OCI-LY3 (cell line): ENCODE data around the gene GALNTL6.

Experiments used
- H2AFZ ChIP-seq: fragments of 200-600, 300-600 bp; shearing (Covaris generic); 2 replicates; pipeline ENCODE4 v1.6.0; 2014; ENCODE audit warnings: antibody characterized with exemption, low read depth, low read length
- H3K27ac ChIP-seq: fragments of 200-600, 300-600 bp; sonication (generic); 2 replicates; pipeline ENCODE4 v1.5.1; 2014; ENCODE audit warnings: mild to moderate bottlenecking, low read length, moderate library complexity, mixed read lengths
- H3K27me3 ChIP-seq: fragments of 200-600, 300-600 bp; sonication (generic); 2 replicates; pipeline ENCODE4 v1.6.1; 2014; ENCODE audit warnings: low read depth, low read length, mixed read lengths
- H3K36me3 ChIP-seq: fragments of 200-600, 300-600 bp; sonication (generic); replicated peaks from 2 replicates; pipeline ENCODE3; 2014; ENCODE audit warnings: low read depth, low read length, mixed read lengths
- H3K4me1 ChIP-seq: fragments of 300-600, 200-600 bp; sonication (generic); 2 replicates; pipeline ENCODE4 v1.6.1; 2014; ENCODE audit warnings: low read length, mixed read lengths
- H3K4me2 ChIP-seq: fragments of 200-600, 300-600 bp; sonication (generic); 2 replicates; pipeline ENCODE4 v1.6.1; 2014; ENCODE audit warnings: low read length, mixed read lengths
- H3K4me3 ChIP-seq: fragments of 300-600, 200-600 bp; sonication (generic); 2 replicates; pipeline ENCODE4 v1.5.1; 2014; ENCODE audit warnings: antibody characterized with exemption, mild to moderate bottlenecking, low read length, moderate library complexity
- H3K79me2 ChIP-seq: fragments of 300-600, 200-600 bp; shearing (Covaris generic); 2 replicates; pipeline ENCODE4 v1.6.1; 2014; ENCODE audit warnings: mild to moderate bottlenecking, low read length, mixed read lengths
- H3K9ac ChIP-seq: fragments of 300-600, 200-600 bp; shearing (Covaris generic); 2 replicates; pipeline ENCODE4 v1.6.0; 2014; ENCODE audit warnings: mild to moderate bottlenecking, low read length, moderate library complexity
- H3K9me3 ChIP-seq: fragments of 200-600, 300-600 bp; shearing (Covaris generic); 2 replicates; pipeline ENCODE4 v1.6.1; 2014; ENCODE audit warnings: low read length, mixed read lengths; ENCODE audit not compliant: insufficient read depth
- H4K20me1 ChIP-seq: fragments of 200-600, 300-600 bp; sonication (generic); 2 replicates; pipeline ENCODE4 v1.6.1; 2016; ENCODE audit warnings: low read length, mixed read lengths; ENCODE audit not compliant: insufficient read depth
- CTCF ChIP-seq: fragments of 200-600, 300-600 bp; sonication (generic); IDR thresholded peaks from 2 replicates; pipeline ENCODE4 v1.5.1; 2014; ENCODE audit warnings: antibody characterized with exemption, low read length, low read depth
- EZH2phosphoT487 ChIP-seq: fragments of 200-600 bp; shearing (Covaris generic); IDR thresholded peaks from 2 replicates; pipeline ENCODE4 v1.6.1; 2018; ENCODE audit warnings: antibody characterized with exemption, mixed run types, low read depth

GALNTL6 gene

GRCh38 chr4:172270397-172270796, 457.2 kb downstream of the GALNTL6 start:
- Histone ChIP-seq H3K79me2 (no peaks in the 10 kb centered on the region), H3K4me2 (no peak overlapping the region), H3K9ac (no peak overlapping the region), H3K9me3 (no peaks in the 10 kb centered on the region), H2AFZ (no peak overlapping the region), H3K36me3 (no peaks in the 10 kb centered on the region), H3K27ac (no peak overlapping the region), H4K20me1 (no peaks in the 10 kb centered on the region), H3K27me3 (no peaks in the 10 kb centered on the region), H3K4me1 (no peaks in the 10 kb centered on the region), H3K4me3 (no peak overlapping the region)
- TF ChIP-seq CTCF (no peak), EZH2phosphoT487 (no peak)

- H3K27ac ChIP-seq, result no peak overlapping the region
- peaks cover 9% of the 10 kb centered on the region for H3K4me1 ChIP-seq
- no peak overlapping the region for H3K4me3 ChIP-seq
- no peaks in the 10 kb centered on the region for H4K20me1 ChIP-seq
- H3K9ac ChIP-seq, result no peak overlapping the region
- no peaks in the 10 kb centered on the region for H3K27me3 ChIP-seq
- H3K79me2 ChIP-seq, result no peaks in the 10 kb centered on the region
- H3K4me2 ChIP-seq, result no peak overlapping the region
- no peaks in the 10 kb centered on the region for H3K9me3 ChIP-seq
- no peaks in the 10 kb centered on the region for H3K36me3 ChIP-seq
- H2AFZ ChIP-seq, result no peak overlapping the region
- TF ChIP-seq EZH2phosphoT487, result no peak
- no peak for TF ChIP-seq CTCF
These were observed 473.9 kb downstream of the GALNTL6 start for GRCh38 chr4:172287117-172287516.

GRCh38 chr4:172305698-172306097, 492.5 kb downstream of the GALNTL6 start:
- Histone ChIP-seq H3K9me3 (no peaks in the 10 kb centered on the region), H4K20me1 (no peaks in the 10 kb centered on the region), H3K27ac (no peak overlapping the region), H3K27me3 (no peaks in the 10 kb centered on the region), H3K4me2 (no peak overlapping the region), H3K79me2 (no peaks in the 10 kb centered on the region), H3K9ac (no peak overlapping the region), H3K36me3 (no peaks in the 10 kb centered on the region), H3K4me1 (no peaks in the 10 kb centered on the region), H2AFZ (no peak overlapping the region), H3K4me3 (no peak overlapping the region)
- TF ChIP-seq CTCF (no peak), EZH2phosphoT487 (no peak)

DNA sequence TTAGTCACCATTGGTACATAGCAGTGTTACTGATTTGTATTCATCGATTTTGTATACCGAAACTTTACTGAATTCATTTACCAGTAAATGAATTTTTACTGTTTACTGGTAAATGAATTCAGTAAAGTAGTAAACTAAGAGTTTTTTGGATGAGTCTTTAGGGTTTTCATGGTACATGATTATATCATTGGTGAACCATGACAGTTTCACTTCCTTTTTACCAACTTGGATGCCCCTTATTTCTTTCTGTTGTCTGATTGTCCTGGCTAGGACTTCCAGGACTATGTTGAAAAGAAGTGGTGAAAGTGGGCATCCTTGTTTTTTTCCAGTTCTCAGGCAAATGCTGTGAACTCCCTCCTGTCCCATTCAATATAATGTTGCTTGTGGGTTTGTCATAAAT, 494.9 kb downstream of the GALNTL6 start:
- Histone ChIP-seq H3K4me2 (no peak overlapping the region), H3K27me3 (no peaks in the 10 kb centered on the region), H3K4me3 (no peak overlapping the region), H3K36me3 (no peaks in the 10 kb centered on the region), H3K9me3 (no peaks in the 10 kb centered on the region), H3K9ac (no peak overlapping the region), H3K79me2 (no peaks in the 10 kb centered on the region), H3K4me1 (no peaks in the 10 kb centered on the region), H2AFZ (no peak overlapping the region), H4K20me1 (no peaks in the 10 kb centered on the region), H3K27ac (no peak overlapping the region)
- no peak for TF ChIP-seq EZH2phosphoT487
- no peak for TF ChIP-seq CTCF
